H1 (cell line): ENCODE data around the gene ADSS2. TPM values are rescaled to one million over a fixed set of nuclear protein-coding genes. Genes with fewer than 3 reads are reported as not detected.
A peak's percentile ranks its signal among the peaks of the same experiment; 100 is the strongest.

ENCODE experiments used
- CTCF ChIA-PET: fragments of 300-600 bp; sonication (Branson Sonifier 250); formaldehyde crosslinking; loops from one replicate; lab custom pipeline; 2021; ENCODE audit not compliant: partially characterized antibody; lab: Charles Lee
- POLR2A ChIA-PET: fragments of 300-600 bp; sonication (Branson Sonifier 250); formaldehyde crosslinking; loops from one replicate; lab custom pipeline; 2021; ENCODE audit warnings: inconsistent platforms; ENCODE audit not compliant: partially characterized antibody; lab: Charles Lee
- DNase-seq, 2 experiments: peaks; one replicate each; pipeline versions ENCODE4 v3.0.0 to v3.0.0-alpha.2; 2010 to 2022; ENCODE audit warnings: low spot score in 2 of 2, low read depth in 1 of 2, mixed read lengths in 1 of 2
- FAIRE-seq: peaks from 2 replicates; lab custom pipeline; 2011; peaks lifted over from hg19 to GRCh38; lab: Jason Lieb, UNC
- H2AFZ ChIP-seq: 2 replicates; pipeline ENCODE4 v1.8.1; 2012; ENCODE audit warnings: low read length, inconsistent platforms
- H2AK5ac ChIP-seq: 2 replicates; pipeline ENCODE4 v1.6.1; 2013; ENCODE audit warnings: low read depth, low read length
- H2BK120ac ChIP-seq: replicated peaks from 2 replicates; pipeline ENCODE3; 2013; ENCODE audit warnings: low read depth, low read length, inconsistent platforms
- H2BK12ac ChIP-seq: 2 replicates; pipeline ENCODE4 v1.6.1; 2013; ENCODE audit warnings: low read depth, low read length
- H2BK15ac ChIP-seq: 2 replicates; pipeline ENCODE4 v1.6.1; 2013; ENCODE audit warnings: low read length
- H2BK20ac ChIP-seq: 2 replicates; pipeline ENCODE4 v1.6.1; 2013; ENCODE audit warnings: low read length
- H2BK5ac ChIP-seq: 2 replicates; pipeline ENCODE4 v1.6.1; 2013; ENCODE audit warnings: low read depth, low read length
- H3K14ac ChIP-seq: 2 replicates; pipeline ENCODE4 v1.6.1; 2013; ENCODE audit warnings: inconsistent platforms; ENCODE audit not compliant: insufficient read length
- H3K18ac ChIP-seq: 2 replicates; pipeline ENCODE4 v1.6.1; 2013; ENCODE audit warnings: low read length; ENCODE audit errors: extremely low read depth
- H3K23ac ChIP-seq: 2 replicates; pipeline ENCODE4 v1.6.1; 2013; ENCODE audit warnings: inconsistent platforms; ENCODE audit not compliant: insufficient read length
- H3K23me2 ChIP-seq: 2 replicates; pipeline ENCODE4 v1.6.1; 2013; ENCODE audit warnings: low read depth, low read length
- H3K27ac ChIP-seq: 2 replicates; pipeline ENCODE4 v1.6.1; 2011; ENCODE audit warnings: low read depth, low read length, inconsistent platforms
- H3K27me3 ChIP-seq, 4 experiments: replicated peaks in 1 of 4; 1 replicate in 1 of 4; 2 replicates in 3 of 4; pipeline versions ENCODE4 v1.6.1 to v1.8.1; 2011 to 2013; ENCODE audit warnings: low read length in 3 of 4, mild to moderate bottlenecking in 3 of 4, inconsistent platforms in 2 of 4, mixed read lengths in 2 of 4, moderate library complexity in 1 of 4; ENCODE audit not compliant: control insufficient read depth in 3 of 4, insufficient read depth in 3 of 4; ENCODE audit errors: extremely low read depth in 1 of 4
- H3K36me3 ChIP-seq, 4 experiments: 2 replicates each; pipeline versions ENCODE4 v1.6.1 to v1.8.1; 2011 to 2013; ENCODE audit warnings: mild to moderate bottlenecking in 4 of 4, low read length in 3 of 4, moderate library complexity in 2 of 4, control low read depth in 1 of 4, inconsistent platforms in 1 of 4; ENCODE audit not compliant: insufficient read depth in 4 of 4, control insufficient read depth in 2 of 4
- H3K4ac ChIP-seq: replicated peaks from 2 replicates; pipeline ENCODE3; 2013; ENCODE audit warnings: low read length, low read depth, mixed read lengths, inconsistent platforms; ENCODE audit not compliant: insufficient read length
- H3K4me1 ChIP-seq, 4 experiments: replicated peaks in 1 of 4; 1 replicate in 1 of 4; 2 replicates in 3 of 4; pipeline versions ENCODE4 v1.6.1 to v1.8.1; 2011 to 2013; ENCODE audit warnings: low read length in 3 of 4, inconsistent platforms in 2 of 4, mixed read lengths in 1 of 4; ENCODE audit not compliant: insufficient read depth in 4 of 4, control insufficient read depth in 3 of 4
- H3K4me2 ChIP-seq, 2 experiments: 2 replicates each; pipeline versions ENCODE4 v1.6.1 to v1.8.1; 2011 to 2013; ENCODE audit warnings: low read depth in 2 of 2, low read length in 2 of 2, control low read depth in 1 of 2, inconsistent platforms in 1 of 2, mild to moderate bottlenecking in 1 of 2; ENCODE audit not compliant: insufficient read depth in 1 of 2
- H3K4me3 ChIP-seq, 4 experiments: fragments of 200-600, 300-600 bp in 1 of 4; sonication (generic), shearing (Covaris generic), sonication (Bioruptor Twin) in 1 of 4; 2 replicates each; pipeline versions ENCODE4 v1.5.1 to v1.8.1; 2011 to 2016; ENCODE audit warnings: low read length in 4 of 4, low read depth in 3 of 4, control low read depth in 2 of 4, inconsistent platforms in 2 of 4, mild to moderate bottlenecking in 2 of 4, mixed read lengths in 1 of 4, moderate library complexity in 1 of 4; ENCODE audit not compliant: insufficient read depth in 2 of 4; ENCODE audit errors: extremely low read depth in 1 of 4
- H3K56ac ChIP-seq: replicated peaks from 2 replicates; pipeline ENCODE3; 2013; ENCODE audit warnings: low read depth, mild to moderate bottlenecking, mixed read lengths, low read length, inconsistent platforms; ENCODE audit not compliant: insufficient read length
- H3K79me1 ChIP-seq: 2 replicates; pipeline ENCODE4 v1.6.1; 2013; ENCODE audit warnings: low read depth, low read length, control low read depth
- H3K79me2 ChIP-seq, 2 experiments: 2 replicates each; pipeline versions ENCODE4 v1.6.1 to v1.8.1; 2012 to 2013; ENCODE audit warnings: low read length in 2 of 2, mild to moderate bottlenecking in 2 of 2, inconsistent platforms in 1 of 2; ENCODE audit not compliant: insufficient read depth in 2 of 2, control insufficient read depth in 1 of 2
- H3K9ac ChIP-seq, 4 experiments: replicated peaks in 1 of 4; 1 replicate in 1 of 4; 2 replicates in 3 of 4; pipeline versions ENCODE4 v1.6.1 to v1.8.1; 2011 to 2013; ENCODE audit warnings: low read depth in 3 of 4, low read length in 3 of 4, control low read depth in 2 of 4, mild to moderate bottlenecking in 2 of 4, moderate library complexity in 2 of 4, inconsistent platforms in 1 of 4; ENCODE audit errors: extremely low read depth in 1 of 4
- H3K9me3 ChIP-seq, 2 experiments: 2 replicates each; pipeline versions ENCODE4 v1.6.1 to v1.8.1; 2012 to 2013; ENCODE audit warnings: mild to moderate bottlenecking in 2 of 2, moderate library complexity in 2 of 2, control low read depth in 1 of 2, inconsistent platforms in 1 of 2, low read depth in 1 of 2, low read length in 1 of 2, mixed read lengths in 1 of 2; ENCODE audit not compliant: insufficient read depth in 2 of 2
- H4K20me1 ChIP-seq, 2 experiments: replicated peaks in 1 of 2; 2 replicates each; pipeline versions ENCODE3 to v1.8.1; 2011 to 2013; ENCODE audit warnings: inconsistent platforms in 2 of 2, low read length in 2 of 2, mild to moderate bottlenecking in 1 of 2; ENCODE audit not compliant: insufficient read depth in 2 of 2, control insufficient read depth in 1 of 2
- H4K5ac ChIP-seq: 2 replicates; pipeline ENCODE4 v1.6.1; 2013; ENCODE audit warnings: low read length, low read depth, mixed read lengths, inconsistent platforms; ENCODE audit not compliant: insufficient read length
- H4K8ac ChIP-seq: 2 replicates; pipeline ENCODE4 v1.8.0; 2013; ENCODE audit warnings: mild to moderate bottlenecking, moderate library complexity, low read length, inconsistent platforms; ENCODE audit not compliant: insufficient read depth; ENCODE audit errors: extremely low read depth
- H4K91ac ChIP-seq: replicated peaks from 2 replicates; pipeline ENCODE3; 2013; ENCODE audit warnings: low read length, mixed read lengths, inconsistent platforms; ENCODE audit not compliant: insufficient read length
- ASH2L ChIP-seq: fragments of 200-600, 300-600 bp; sonication (generic); IDR thresholded peaks from one replicate; pipeline ENCODE4 v1.7.1; 2017; ENCODE audit warnings: low read length
- CHD2 ChIP-seq: IDR thresholded peaks from 2 replicates; pipeline ENCODE4 v1.6.1; 2012; ENCODE audit warnings: low read length, improper control_type of control experiment
- JUN ChIP-seq: IDR thresholded peaks from 2 replicates; pipeline ENCODE4 v1.6.1; 2011; ENCODE audit warnings: low read depth, mild to moderate bottlenecking, improper control_type of control experiment, low read length
- KDM5A ChIP-seq: fragments of 200-600 bp; IDR thresholded peaks from 2 replicates; pipeline ENCODE4 v1.7.1; 2012; ENCODE audit warnings: mild to moderate bottlenecking, low read length, inconsistent platforms, mixed read lengths
- RXRA ChIP-seq: IDR thresholded peaks from 2 replicates; pipeline ENCODE4 v1.6.1; 2011; ENCODE audit warnings: low read depth, mild to moderate bottlenecking, low read length, moderate library complexity; ENCODE audit not compliant: insufficient read depth
- SIN3A ChIP-seq, 2 experiments: IDR thresholded peaks in 1 of 2; conservative IDR thresholded peaks in 1 of 2; 2 replicates each; pipeline ENCODE4 v1.6.1; 2011 to 2012; ENCODE audit warnings: low read length in 2 of 2, improper control_type of control experiment in 1 of 2, low read depth in 1 of 2, mild to moderate bottlenecking in 1 of 2
- SUZ12 ChIP-seq: fragments of 200-600 bp; sonication (generic); IDR thresholded peaks from 2 replicates; pipeline ENCODE4 v1.6.1; 2012; ENCODE audit warnings: mild to moderate bottlenecking, inconsistent platforms, low read length, moderate library complexity, mixed read lengths
- WGBS, 2 experiments: shearing (Covaris generic) in 1 of 2; methylation state at CpG; one replicate each; pipeline versions ENCODE4 v1.1.6 to v1.1.7; 2013 to 2015; ENCODE audit warnings: low lambda C conversion rate in 2 of 2, mixed read lengths in 2 of 2, inconsistent platforms in 1 of 2, low coverage in 1 of 2, missing lambda C conversion rate in 1 of 2; ENCODE audit not compliant: insufficient replicate concordance in 2 of 2, insufficient coverage in 1 of 2, insufficient read length in 1 of 2; ENCODE audit errors: extremely low coverage in 1 of 2, missing lambda C conversion rate in 1 of 2; 5-methylcytosine and 5-hydroxymethylcytosine counted together
- polyA plus RNA-seq, 7 experiments: library from polyadenylated mRNA; depleted of rRNA in 3 of 7; stranded (reverse) in 5 of 7; unstranded in 2 of 7; fragments of >200 nt in 5 of 7; fragments of 200-250 nt in 2 of 7; gene quantifications; 1 replicate in 5 of 7; 2 replicates in 1 of 7; 4 replicates in 1 of 7; pipeline versions ENCODE4 v1.2.1 to v1.2.3, GENCODE V29; 2011 to 2013; ENCODE audit warnings: missing spikeins in 2 of 7, mixed read lengths in 2 of 7
- total RNA-seq: library from RNA; stranded (reverse); fragmentation: NEBNext Ultra II Directional; extraction: Animal tissue kit (Norgen Biotek cat#: 25700); gene quantifications from 2 replicates; pipeline ENCODE4 v1.2.1, GENCODE V29; 2021
- TF ChIP-seq, protein P1 (sequence below): IDR thresholded peaks from 2 replicates; pipeline ENCODE4 v1.6.1; 2012; ENCODE audit warnings: inconsistent platforms
- TF ChIP-seq, protein P2 (sequence below): IDR thresholded peaks from 2 replicates; pipeline ENCODE4 v1.6.1; 2012; ENCODE audit warnings: inconsistent platforms

ADSS2 gene
- total and polyA plus RNA-seq, 2 of the 8 experiments (the other 6 are each of a cell fraction or from before 2014, with no cell fraction given), result 29.8 to 108 TPM

DNA sequence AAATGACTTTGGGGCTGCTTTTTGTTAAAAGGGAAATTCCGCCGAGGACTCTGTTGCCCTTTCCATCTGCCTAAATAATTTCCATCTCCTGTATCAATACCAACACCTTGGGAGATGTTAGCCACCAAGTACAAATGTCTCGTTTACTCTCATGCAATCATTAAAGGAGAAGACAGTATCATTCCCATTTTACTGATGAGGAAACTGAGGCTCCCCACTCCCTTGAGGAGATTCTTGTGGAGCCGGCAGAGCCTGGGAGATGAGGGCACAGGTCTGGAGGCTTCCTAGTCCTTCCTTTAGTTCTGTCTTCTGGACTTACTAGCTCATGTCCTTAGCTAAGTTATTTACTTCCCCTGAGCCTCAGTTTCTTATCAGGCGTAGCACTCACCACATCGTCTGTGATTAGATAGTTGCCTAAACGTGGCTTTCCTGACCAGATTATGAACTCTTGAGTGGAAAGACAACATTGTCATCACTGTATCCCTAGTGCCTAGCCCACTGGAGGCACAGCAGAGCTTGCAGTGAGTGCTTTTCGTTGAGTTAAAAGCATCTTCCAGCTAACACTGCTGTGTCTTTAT is 81.6 kb downstream of the ADSS2 start:
- H3K36me3 ChIP-seq, result no peaks in the 10 kb centered on the region; a peak in 1 of 8 replicates
- H3K4me1 ChIP-seq, result peaks cover 0 to 11% (median 3%) of the 10 kb centered on the region in 4 experiments; a peak in 5 of 7 replicates
- FAIRE-seq, result no peak
- no peak overlapping the region for H2BK15ac ChIP-seq
- H2BK120ac ChIP-seq, result peak overlapping the region; percentile 16
- no peak overlapping the region for H3K27ac ChIP-seq
- H2AK5ac ChIP-seq, result peak overlapping the region; percentile 28
- H3K4me3 ChIP-seq, result no peak overlapping the region
- no peaks in the 10 kb centered on the region for H3K79me2 ChIP-seq
- H3K18ac ChIP-seq, result peak overlapping the region; percentile 54; the same call in 1 of the 2 replicates
- no peak overlapping the region for H2AFZ ChIP-seq
- 0 out of 7 replicates have a peak overlapping the region, but pooled peaks of 1 of the 4 experiments have one; percentile 7 for H3K9ac ChIP-seq
- ChIA-PET CTCF (interaction anchor here (1.1 kb wide), 1 partner anchor 71 kb away, joined by 3 read pairs; no protein-coding TSS in a partner anchor), POLR2A (interaction anchor here (0.7 to 1.3 kb wide), 2 partner anchors 11 to 28 kb away, joined by 3 read pairs; no protein-coding TSS in a partner anchor)
- no peaks in the 10 kb centered on the region for H3K23me2 ChIP-seq
- peaks cover 0 to 2% of the 10 kb centered on the region in 2 experiments; a peak in 1 of 4 replicates for H3K9me3 ChIP-seq
- no peak overlapping the region for H3K14ac ChIP-seq
- no peaks in the 10 kb centered on the region for H4K20me1 ChIP-seq
- H2BK12ac ChIP-seq, result peak overlapping the region; percentile 39
- H3K79me1 ChIP-seq, result no peaks in the 10 kb centered on the region
- no peaks in the 10 kb centered on the region for H3K27me3 ChIP-seq
- peak overlapping the region; percentile 22 for H3K4ac ChIP-seq
- no peak overlapping the region for H4K8ac ChIP-seq
- no peak overlapping the region for H2BK5ac ChIP-seq
- DNase-seq, result no peak
- no peak overlapping the region for H4K5ac ChIP-seq
- TF ChIP-seq, protein P1, sequence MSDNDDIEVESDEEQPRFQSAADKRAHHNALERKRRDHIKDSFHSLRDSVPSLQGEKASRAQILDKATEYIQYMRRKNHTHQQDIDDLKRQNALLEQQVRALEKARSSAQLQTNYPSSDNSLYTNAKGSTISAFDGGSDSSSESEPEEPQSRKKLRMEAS, result no peak
- TF ChIP-seq SIN3A (conservative IDR thresholded peaks at IDR 0.05 in 1 of 2, IDR thresholded peaks at IDR 0.05 in 1 of 2; ENCODE audit: low read depth in 1 of 2, low read length in 2 of 2) (no peak), SUZ12 (no peak), CHD2 (no peak), RXRA (no peak), ASH2L (no peak), KDM5A (no peak), JUN (no peak)
- TF ChIP-seq, protein P2, sequence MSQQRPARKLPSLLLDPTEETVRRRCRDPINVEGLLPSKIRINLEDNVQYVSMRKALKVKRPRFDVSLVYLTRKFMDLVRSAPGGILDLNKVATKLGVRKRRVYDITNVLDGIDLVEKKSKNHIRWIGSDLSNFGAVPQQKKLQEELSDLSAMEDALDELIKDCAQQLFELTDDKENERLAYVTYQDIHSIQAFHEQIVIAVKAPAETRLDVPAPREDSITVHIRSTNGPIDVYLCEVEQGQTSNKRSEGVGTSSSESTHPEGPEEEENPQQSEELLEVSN, result no peak
- H3K23ac ChIP-seq, result no peak overlapping the region
- no peak overlapping the region; the same call in 1 of the 2 replicates for H2BK20ac ChIP-seq
- 80% methylated on average over 8 of the region's 8 CpGs; no CpG with 5 or more reads in 1 of the 2 experiments for WGBS, 2 experiments
- no peak overlapping the region for H3K56ac ChIP-seq
- no peak overlapping the region for H3K4me2 ChIP-seq
- H4K91ac ChIP-seq, result peak overlapping the region; percentile 1
